GM10248 (cell line): Measurements from ENCODE around the gene RAP1GDS1.
"Not testable (repeated sequence)": the region's sequence is repeated elsewhere in the genome, so short reads cannot be mapped to it uniquely, and the experiment has no call there.

ENCODE experiments used
- CTCF ChIA-PET: fragments of 300-600 bp; sonication (Branson Sonifier 250); formaldehyde crosslinking; extraction: SDS; loops from one replicate; lab custom pipeline; 2021; ENCODE audit warnings: antibody characterized with exemption; lab: Yijun Ruan, JAX
- POLR2A ChIA-PET: fragments of 350-650 bp; sonication (Branson Sonifier 250); formaldehyde crosslinking; extraction: SDS; loops from one replicate; lab custom pipeline; 2020; ENCODE audit warnings: antibody characterized with exemption; lab: Yijun Ruan, JAX
- DNase-seq: peaks from one replicate; pipeline ENCODE4 v3.0.0; 2012; ENCODE audit errors: extremely low spot score
- CTCF ChIP-seq: IDR thresholded peaks from 2 replicates; pipeline ENCODE4 v1.5.1; 2012; ENCODE audit warnings: mild to moderate bottlenecking, low read depth; ENCODE audit errors: extremely low read depth, missing control alignments, control extremely low read depth

Gene RAP1GDS1

GRCh38 chr4:98476891-98477290 is 215.7 kb downstream of the RAP1GDS1 start:
- DNase-seq, result no peak
- TF ChIP-seq CTCF, result no peak
- ChIA-PET CTCF (interaction anchor here (0.7 to 3.3 kb wide), 3 partner anchors 9 to 39 kb away, joined by 3 to 32 read pairs (median 4); no protein-coding TSS in a partner anchor), POLR2A (no interaction called here)

- CTCF ChIA-PET, result interaction anchor here (1.1 to 3.3 kb wide), 2 partner anchors 11 kb away, joined by 3 to 32 read pairs; no protein-coding TSS in a partner anchor
- not testable (repeated sequence) for DNase-seq
Measured at GRCh38 chr4:98479590-98479989, 218.4 kb downstream of the RAP1GDS1 start.

GRCh38 chr4:98480535-98480934 is 219.4 kb downstream of the RAP1GDS1 start:
- DNase-seq, result no peak
- ChIA-PET CTCF (interaction anchor here (1.4 to 4.6 kb wide), 2 partner anchors 8 to 12 kb away, joined by 5 to 37 read pairs; no protein-coding TSS in a partner anchor), POLR2A (no interaction called here)
- no peak for TF ChIP-seq CTCF

More at GRCh38 chr4:98479590-98479989, 218.4 kb downstream of the RAP1GDS1 start:
- POLR2A ChIA-PET, result not testable (repeated sequence)

DNA sequence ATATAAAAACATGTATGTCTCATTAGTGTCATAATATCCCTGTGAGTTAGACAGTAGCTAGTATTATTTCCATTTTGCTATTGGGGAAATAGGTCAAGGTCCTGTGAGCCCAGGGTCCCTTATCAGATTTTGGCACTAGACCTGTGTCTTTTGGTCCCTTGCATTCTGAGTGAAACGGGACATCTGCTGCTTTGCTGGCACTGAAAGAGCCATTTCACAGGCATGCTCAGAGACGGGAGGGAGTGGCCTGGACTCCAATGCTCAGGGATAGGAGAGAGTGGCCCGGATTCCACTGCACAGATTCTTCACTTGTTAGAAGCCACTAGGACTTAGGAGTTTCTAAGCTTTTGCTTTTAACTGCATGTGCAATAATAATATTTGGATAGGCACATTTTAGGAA is 220.0 kb downstream of the RAP1GDS1 start:
- no peak for DNase-seq
- CTCF ChIA-PET, result interaction anchor here (1.1 to 4.6 kb wide), 3 partner anchors 9 to 18 kb away, joined by 5 to 37 read pairs (median 5); no protein-coding TSS in a partner anchor
- TF ChIP-seq CTCF, result no peak
- POLR2A ChIA-PET, result no interaction called here

- CTCF ChIA-PET, result interaction anchor here (1.0 to 4.6 kb wide), 5 partner anchors 8 to 923 kb away, joined by 3 to 37 read pairs (median 6); no protein-coding TSS in a partner anchor
Measured at GRCh38 chr4:98482503-98482846, 221.3 kb downstream of the RAP1GDS1 start.

GRCh38 chr4:98482847-98483806 is 221.9 kb downstream of the RAP1GDS1 start:
- CTCF ChIA-PET, result interaction anchor here (1.0 to 4.6 kb wide), 6 partner anchors 9 to 249 kb away, joined by 3 to 37 read pairs (median 4); no protein-coding TSS in a partner anchor
- DNase-seq, result peak; percentile 66
- POLR2A ChIA-PET, result interaction anchor here (1.1 kb wide), 1 partner anchor 445 kb away, joined by 3 read pairs; no protein-coding TSS in a partner anchor
- TF ChIP-seq CTCF, result no peak

More at GRCh38 chr4:98482503-98482846, 221.3 kb downstream of the RAP1GDS1 start:
- no peak for DNase-seq
- TF ChIP-seq CTCF, result no peak
- POLR2A ChIA-PET, result interaction anchor here (1.1 kb wide), 1 partner anchor 446 kb away, joined by 3 read pairs; no protein-coding TSS in a partner anchor
